Activated B cell treated with CpG ODN at 0.5 μM for 24 hours (primary cell): Measurements from ENCODE around the gene NUDT1. TPM values are rescaled to one million over a fixed set of nuclear protein-coding genes. Genes with fewer than 3 reads are reported as not detected.

Experiments
- ATAC-seq: fragments of 200-7000 bp; cut with Tn5 transposase; one replicate; pipeline ENCODE4 v1.10.0; 2021; ENCODE audit warnings: low read depth, mild to moderate bottlenecking, moderate library complexity
- CTCF ChIA-PET: fragments of 350-600 bp; sonication (Branson Sonifier 250); formaldehyde crosslinking; loops from one replicate; lab custom pipeline; 2021; ENCODE audit warnings: antibody characterized with exemption; lab: Charles Lee
- POLR2A ChIA-PET: fragments of 350-600 bp; sonication (Branson Sonifier 250); formaldehyde crosslinking; loops from one replicate; lab custom pipeline; 2021; ENCODE audit warnings: antibody characterized with exemption; lab: Charles Lee
- DNase-seq: peaks from one replicate; pipeline ENCODE4 v3.0.0; 2022
- H3K27ac Mint-ChIP-seq: one replicate; pipeline ENCODE4 v1.8.0; 2020; ENCODE audit warnings: mixed read lengths
- H3K27me3 Mint-ChIP-seq: one replicate; pipeline ENCODE4 v1.8.0; 2021; ENCODE audit warnings: mixed read lengths
- H3K36me3 Mint-ChIP-seq: one replicate; pipeline ENCODE4 v1.8.0; 2021; ENCODE audit warnings: low read depth, mixed read lengths
- H3K4me1 Mint-ChIP-seq: one replicate; pipeline ENCODE4 v1.8.0; 2021; ENCODE audit warnings: mixed read lengths
- H3K4me3 Mint-ChIP-seq: one replicate; pipeline ENCODE4 v1.8.0; 2020; ENCODE audit warnings: mild to moderate bottlenecking, mixed read lengths
- H3K9me3 Mint-ChIP-seq: one replicate; pipeline ENCODE4 v1.8.0; 2020; ENCODE audit warnings: mixed read lengths
- CTCF ChIP-seq: fragments of 200-600 bp; IDR thresholded peaks from one replicate; pipeline ENCODE4 v1.8.0; 2022; ENCODE audit warnings: antibody characterized with exemption, mild to moderate bottlenecking
- intact Hi-C: fragments of 100-400 bp; cut with micrococcal nuclease; formaldehyde crosslinking; loops from one replicate; pipeline ENCODE4 v1.15.1; 2024
- total RNA-seq: library from RNA; stranded (reverse); gene quantifications from 2 replicates; pipeline ENCODE4 v1.2.3, GENCODE V29; 2022

The NUDT1 gene
- total RNA-seq, 1 donor from 2014 or later, result 38.0 TPM

GRCh38 chr7:2215851-2216250 lies 26.2 kb upstream of the NUDT1 start:
- Mint-ChIP-seq H3K27ac (no peak overlapping the region), H3K4me1 (no peaks in the 10 kb centered on the region), H3K4me3 (no peak overlapping the region), H3K36me3 (peaks cover 93% of the 10 kb centered on the region), H3K27me3 (no peaks in the 10 kb centered on the region), H3K9me3 (no peaks in the 10 kb centered on the region)
- intact Hi-C loops, result no loop called here
- POLR2A ChIA-PET, result no interaction called here
- ATAC-seq (no peak), DNase-seq (no peak)
- no peak for TF ChIP-seq CTCF
- CTCF ChIA-PET, result no interaction called here

- H3K36me3 Mint-ChIP-seq, result peaks cover 91% of the 10 kb centered on the region
- no peaks in the 10 kb centered on the region for H3K9me3 Mint-ChIP-seq
- intact Hi-C loops, result no loop called here
- H3K4me3 Mint-ChIP-seq, result no peak overlapping the region
- DNase-seq (no peak), ATAC-seq (no peak)
- ChIA-PET POLR2A (no interaction called here), CTCF (no interaction called here)
- TF ChIP-seq CTCF, result no peak
- H3K27ac Mint-ChIP-seq, result no peak overlapping the region
- no peaks in the 10 kb centered on the region for H3K27me3 Mint-ChIP-seq
- no peaks in the 10 kb centered on the region for H3K4me1 Mint-ChIP-seq
Observed at GRCh38 chr7:2217206-2217605, 24.8 kb upstream of the NUDT1 start.

- H3K27me3 Mint-ChIP-seq, result no peaks in the 10 kb centered on the region
- no peak for ATAC-seq
- H3K4me3 Mint-ChIP-seq, result no peak overlapping the region
- CTCF ChIA-PET, result no interaction called here
- intact Hi-C loops, result no loop called here
- H3K27ac Mint-ChIP-seq, result no peak overlapping the region
- no peak for DNase-seq
- no peaks in the 10 kb centered on the region for H3K9me3 Mint-ChIP-seq
- TF ChIP-seq CTCF, result no peak
- POLR2A ChIA-PET, result no interaction called here
- H3K4me1 Mint-ChIP-seq, result no peaks in the 10 kb centered on the region
- peaks cover 90% of the 10 kb centered on the region for H3K36me3 Mint-ChIP-seq
Observed at GRCh38 chr7:2217716-2218443, 24.1 kb upstream of the NUDT1 start.

- intact Hi-C loops, result no loop called here
- Mint-ChIP-seq H3K27ac (no peak overlapping the region), H3K4me3 (no peak overlapping the region), H3K4me1 (no peaks in the 10 kb centered on the region), H3K36me3 (peaks cover 90% of the 10 kb centered on the region), H3K9me3 (no peaks in the 10 kb centered on the region), H3K27me3 (no peaks in the 10 kb centered on the region)
- ATAC-seq (no peak), DNase-seq (no peak)
- CTCF ChIA-PET, result no interaction called here
- no peak for TF ChIP-seq CTCF
- POLR2A ChIA-PET, result no interaction called here
Observed at GRCh38 chr7:2218444-2218785, 23.6 kb upstream of the NUDT1 start.

GRCh38 chr7:2219136-2219535 lies 22.9 kb upstream of the NUDT1 start:
- TF ChIP-seq CTCF, result no peak
- H3K4me3 Mint-ChIP-seq, result no peak overlapping the region
- ATAC-seq (no peak), DNase-seq (no peak)
- H3K4me1 Mint-ChIP-seq, result no peaks in the 10 kb centered on the region
- CTCF ChIA-PET, result no interaction called here
- H3K36me3 Mint-ChIP-seq, result peaks cover 85% of the 10 kb centered on the region
- no peak overlapping the region for H3K27ac Mint-ChIP-seq
- no peaks in the 10 kb centered on the region for H3K27me3 Mint-ChIP-seq
- no peaks in the 10 kb centered on the region for H3K9me3 Mint-ChIP-seq
- POLR2A ChIA-PET, result no interaction called here
- intact Hi-C loops, result no loop called here
